Measurements from ENCODE around the gene DOCK11.

The DOCK11 gene

DNA sequence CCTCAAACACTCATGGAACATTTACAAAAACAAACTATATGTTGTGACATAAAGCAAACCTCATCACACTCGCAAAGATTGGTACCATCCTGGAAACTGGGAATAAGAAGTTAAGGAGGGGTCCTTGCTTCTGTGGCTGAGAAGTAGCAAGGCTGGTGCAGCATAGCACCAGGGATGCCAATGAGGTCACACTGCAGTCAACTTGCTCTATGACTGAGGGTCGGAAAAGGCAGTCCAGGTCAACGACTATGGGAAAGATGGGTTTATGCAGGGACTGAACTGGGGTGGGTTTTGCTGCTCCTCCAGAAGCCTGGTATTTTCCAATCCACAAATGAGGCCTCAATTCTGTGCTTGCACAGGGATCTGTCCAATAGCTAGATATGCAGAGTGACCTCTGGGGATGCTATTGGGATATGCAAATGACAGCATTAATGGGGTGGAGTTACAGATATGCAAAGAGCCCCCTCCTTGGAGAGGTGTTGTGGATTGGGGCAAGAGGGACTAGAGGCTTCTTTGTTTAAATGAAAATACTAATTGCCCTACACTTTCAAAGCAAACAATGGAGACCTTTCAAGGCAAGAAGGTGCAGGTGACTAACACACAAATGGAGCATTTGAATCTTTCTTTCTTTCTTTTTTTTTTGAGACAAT is 224.6 kb downstream of the DOCK11 start:
- TF ChIP-seq CREB1 (IDR thresholded peaks at IDR 0.05; ENCODE audit: low read depth) (no peak), TAF1 (IDR thresholded peaks at IDR 0.05; ENCODE audit: low read depth) (no peak), EGR1 (IDR thresholded peaks at IDR 0.05) (no peak), NFIC (IDR thresholded peaks at IDR 0.05) (no peak), YY1 (IDR thresholded peaks at IDR 0.05; ENCODE audit: low read depth) (no peak), ZBTB7A (IDR thresholded peaks at IDR 0.05; ENCODE audit: low read depth) (no peak)

DNA sequence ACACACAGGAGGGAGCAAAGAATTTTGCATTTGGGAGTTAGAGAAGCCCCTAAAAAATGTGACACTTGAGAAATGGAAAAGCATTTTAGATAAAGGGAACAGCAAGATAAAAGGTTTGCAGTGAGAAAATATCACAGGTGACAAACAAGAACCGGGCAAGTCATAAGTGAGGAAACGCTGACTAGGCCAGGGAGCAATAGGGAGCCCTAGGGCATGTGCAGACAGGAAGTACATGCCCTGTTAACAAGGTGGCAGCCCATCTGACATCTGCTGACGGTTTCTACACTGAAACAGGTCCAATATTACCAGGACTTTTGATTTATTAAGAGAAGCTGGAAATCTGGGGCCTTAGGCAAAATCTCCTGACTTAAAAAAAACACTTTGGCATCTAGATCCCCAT is 227.8 kb downstream of the DOCK11 start:
- no peak for TF ChIP-seq TEAD4 (IDR thresholded peaks at IDR 0.05)
- TF ChIP-seq RAD21 (IDR thresholded peaks at IDR 0.05; ENCODE audit: low read depth), result no peak
- no peak for TF ChIP-seq FOXM1 (IDR thresholded peaks at IDR 0.05; ENCODE audit: borderline replicate concordance, low read depth)
- TF ChIP-seq, protein P1, sequence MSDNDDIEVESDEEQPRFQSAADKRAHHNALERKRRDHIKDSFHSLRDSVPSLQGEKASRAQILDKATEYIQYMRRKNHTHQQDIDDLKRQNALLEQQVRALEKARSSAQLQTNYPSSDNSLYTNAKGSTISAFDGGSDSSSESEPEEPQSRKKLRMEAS (IDR thresholded peaks at IDR 0.05), result no peak
- TF ChIP-seq, protein P2, sequence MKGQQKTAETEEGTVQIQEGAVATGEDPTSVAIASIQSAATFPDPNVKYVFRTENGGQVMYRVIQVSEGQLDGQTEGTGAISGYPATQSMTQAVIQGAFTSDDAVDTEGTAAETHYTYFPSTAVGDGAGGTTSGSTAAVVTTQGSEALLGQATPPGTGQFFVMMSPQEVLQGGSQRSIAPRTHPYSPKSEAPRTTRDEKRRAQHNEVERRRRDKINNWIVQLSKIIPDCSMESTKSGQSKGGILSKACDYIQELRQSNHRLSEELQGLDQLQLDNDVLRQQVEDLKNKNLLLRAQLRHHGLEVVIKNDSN (IDR thresholded peaks at IDR 0.05), result no peak
- TF ChIP-seq ZBTB7A (IDR thresholded peaks at IDR 0.05; ENCODE audit: low read depth), result no peak
- no peak for TF ChIP-seq TAF1 (IDR thresholded peaks at IDR 0.05; ENCODE audit: low read depth)
- TF ChIP-seq NFIC (IDR thresholded peaks at IDR 0.05), result no peak
- no peak for TF ChIP-seq EP300 (IDR thresholded peaks at IDR 0.05; ENCODE audit: borderline replicate concordance)

DNA sequence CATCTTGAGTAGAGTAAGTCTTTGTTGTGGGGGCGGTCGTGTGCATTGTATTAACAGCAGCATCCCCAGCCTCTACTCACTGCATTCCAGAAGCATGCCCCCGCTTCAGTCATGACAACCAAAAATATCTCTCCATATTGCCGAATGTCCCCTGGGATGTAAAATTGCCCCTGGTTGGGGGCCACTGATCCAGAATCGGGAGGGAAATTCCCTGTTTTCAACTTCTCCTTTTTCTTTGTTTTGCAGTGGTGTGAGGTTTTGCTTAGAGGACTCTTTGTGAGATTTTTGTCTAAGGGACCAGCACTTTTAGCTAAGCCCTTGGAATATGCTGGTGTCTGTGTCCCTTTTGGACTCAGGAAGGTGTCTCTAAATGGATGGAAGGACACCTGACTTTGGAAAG is 228.8 kb downstream of the DOCK11 start:
- TF ChIP-seq ZBTB7A (IDR thresholded peaks at IDR 0.05; ENCODE audit: low read depth) (no peak), EP300 (IDR thresholded peaks at IDR 0.05; ENCODE audit: borderline replicate concordance) (no peak)
- TF ChIP-seq, protein P2 (IDR thresholded peaks at IDR 0.05), result no peak
- TF ChIP-seq, protein P3, sequence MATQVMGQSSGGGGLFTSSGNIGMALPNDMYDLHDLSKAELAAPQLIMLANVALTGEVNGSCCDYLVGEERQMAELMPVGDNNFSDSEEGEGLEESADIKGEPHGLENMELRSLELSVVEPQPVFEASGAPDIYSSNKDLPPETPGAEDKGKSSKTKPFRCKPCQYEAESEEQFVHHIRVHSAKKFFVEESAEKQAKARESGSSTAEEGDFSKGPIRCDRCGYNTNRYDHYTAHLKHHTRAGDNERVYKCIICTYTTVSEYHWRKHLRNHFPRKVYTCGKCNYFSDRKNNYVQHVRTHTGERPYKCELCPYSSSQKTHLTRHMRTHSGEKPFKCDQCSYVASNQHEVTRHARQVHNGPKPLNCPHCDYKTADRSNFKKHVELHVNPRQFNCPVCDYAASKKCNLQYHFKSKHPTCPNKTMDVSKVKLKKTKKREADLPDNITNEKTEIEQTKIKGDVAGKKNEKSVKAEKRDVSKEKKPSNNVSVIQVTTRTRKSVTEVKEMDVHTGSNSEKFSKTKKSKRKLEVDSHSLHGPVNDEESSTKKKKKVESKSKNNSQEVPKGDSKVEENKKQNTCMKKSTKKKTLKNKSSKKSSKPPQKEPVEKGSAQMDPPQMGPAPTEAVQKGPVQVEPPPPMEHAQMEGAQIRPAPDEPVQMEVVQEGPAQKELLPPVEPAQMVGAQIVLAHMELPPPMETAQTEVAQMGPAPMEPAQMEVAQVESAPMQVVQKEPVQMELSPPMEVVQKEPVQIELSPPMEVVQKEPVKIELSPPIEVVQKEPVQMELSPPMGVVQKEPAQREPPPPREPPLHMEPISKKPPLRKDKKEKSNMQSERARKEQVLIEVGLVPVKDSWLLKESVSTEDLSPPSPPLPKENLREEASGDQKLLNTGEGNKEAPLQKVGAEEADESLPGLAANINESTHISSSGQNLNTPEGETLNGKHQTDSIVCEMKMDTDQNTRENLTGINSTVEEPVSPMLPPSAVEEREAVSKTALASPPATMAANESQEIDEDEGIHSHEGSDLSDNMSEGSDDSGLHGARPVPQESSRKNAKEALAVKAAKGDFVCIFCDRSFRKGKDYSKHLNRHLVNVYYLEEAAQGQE (IDR thresholded peaks at IDR 0.05; ENCODE audit: low read depth), result no peak

DNA sequence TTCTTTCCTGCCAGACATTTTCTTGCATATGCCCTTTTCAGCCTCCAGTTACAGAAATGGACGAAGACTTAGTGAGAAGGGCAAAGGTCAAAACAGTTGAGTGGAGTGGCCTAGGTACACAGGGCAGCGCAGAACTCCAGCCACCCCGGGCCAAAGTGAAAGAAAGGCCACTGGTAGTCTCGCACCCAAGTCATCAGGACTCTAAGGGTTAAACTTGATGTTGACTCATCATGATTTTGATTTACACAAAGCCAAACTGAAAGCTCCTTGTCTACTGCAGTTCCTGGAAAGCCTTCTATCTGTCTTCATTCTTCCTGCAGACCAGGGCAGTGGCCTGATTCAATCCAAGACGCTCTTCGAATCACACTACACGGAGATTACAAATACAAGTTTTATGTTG is 229.2 kb downstream of the DOCK11 start:
- no peak for TF ChIP-seq NFIC (IDR thresholded peaks at IDR 0.05)
- no peak for TF ChIP-seq RAD21 (IDR thresholded peaks at IDR 0.05; ENCODE audit: low read depth)
- no peak for TF ChIP-seq FOXM1 (IDR thresholded peaks at IDR 0.05; ENCODE audit: borderline replicate concordance, low read depth)
- TF ChIP-seq, protein P1 (IDR thresholded peaks at IDR 0.05), result no peak
- no peak for TF ChIP-seq TCF12 (IDR thresholded peaks at IDR 0.05; ENCODE audit: low read depth)
- TF ChIP-seq TAF1 (IDR thresholded peaks at IDR 0.05; ENCODE audit: low read depth), result no peak

DNA sequence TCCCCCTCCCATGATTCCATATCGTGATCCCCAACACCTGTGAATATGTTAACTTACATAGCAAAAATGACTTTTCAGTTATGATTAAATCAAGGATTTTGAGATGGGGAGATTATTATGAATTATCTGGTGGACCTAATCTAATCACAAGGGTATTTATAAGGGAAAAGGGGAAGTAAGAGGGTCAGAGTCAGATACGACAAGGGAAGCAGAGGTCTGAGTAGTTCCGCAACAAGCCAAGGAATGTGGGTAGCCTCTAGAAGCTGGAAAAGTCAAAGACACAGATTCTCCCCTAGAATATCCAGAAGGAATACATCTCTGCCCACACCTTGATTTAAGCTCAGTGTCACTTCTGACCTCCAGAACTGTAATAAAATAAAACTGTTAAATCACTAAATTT is 230.8 kb downstream of the DOCK11 start:
- TF ChIP-seq FOXM1 (IDR thresholded peaks at IDR 0.05; ENCODE audit: borderline replicate concordance, low read depth), result no peak
- TF ChIP-seq, protein P1 (IDR thresholded peaks at IDR 0.05), result no peak

DNA sequence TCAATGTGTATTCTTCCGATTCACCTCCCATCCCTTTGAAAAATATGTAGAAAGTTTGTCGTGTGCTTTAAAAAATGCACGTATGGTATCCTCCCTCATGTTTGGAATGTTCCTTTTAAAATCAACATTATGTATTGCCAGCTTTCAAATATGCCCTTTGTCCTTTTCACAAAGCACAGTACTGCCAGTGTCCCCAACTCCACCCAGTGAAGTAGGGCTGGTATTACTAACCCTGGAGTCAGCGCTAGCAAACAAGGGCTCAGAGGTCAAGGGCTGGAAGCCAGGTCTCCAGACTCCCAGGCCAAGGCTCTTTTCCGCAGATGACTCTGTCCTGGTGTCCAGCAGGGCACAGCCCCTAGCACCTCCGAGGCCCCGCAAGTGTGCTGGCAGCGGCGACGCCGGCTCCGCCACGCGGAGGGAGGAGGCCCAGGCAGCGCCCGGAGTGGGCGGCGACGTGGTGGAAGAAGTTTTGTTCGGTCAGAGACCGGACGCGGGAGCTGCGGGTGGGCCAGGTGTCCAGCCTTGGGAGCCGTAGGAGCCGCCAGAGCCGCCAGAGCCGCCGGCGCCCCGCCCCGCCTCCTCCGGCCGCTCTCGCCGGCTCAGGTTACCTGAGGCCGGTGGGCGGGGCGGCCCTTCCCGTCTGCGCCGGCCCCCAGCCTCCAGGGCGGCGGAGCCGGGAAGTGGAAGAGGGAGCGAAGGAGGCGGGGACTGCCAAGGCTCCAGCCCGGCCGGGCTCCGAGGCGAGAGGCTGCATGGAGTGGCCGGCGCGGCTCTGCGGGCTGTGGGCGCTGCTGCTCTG is 231.5 kb downstream of the DOCK11 start, which contains the start of gene IL13RA1:
TSS of gene IL13RA1 (plus strand) at position 720 of the 799 bp plus-strand sequence. CDS start at position 753, 33 bp downstream.
- TF ChIP-seq TEAD4 (IDR thresholded peaks at IDR 0.05) (no peak), EP300 (IDR thresholded peaks at IDR 0.05; ENCODE audit: borderline replicate concordance) (peak; percentile 14; the same call in 1 of the 2 replicates), FOXM1 (IDR thresholded peaks at IDR 0.05; ENCODE audit: borderline replicate concordance, low read depth) (no peak), RAD21 (IDR thresholded peaks at IDR 0.05; ENCODE audit: low read depth) (no peak), CREB1 (IDR thresholded peaks at IDR 0.05; ENCODE audit: low read depth) (no peak), CEBPB (IDR thresholded peaks at IDR 0.05) (no peak), EGR1 (IDR thresholded peaks at IDR 0.05) (0 out of 2 replicates have a peak, but pooled peaks have one; percentile 8), TCF12 (IDR thresholded peaks at IDR 0.05; ENCODE audit: low read depth) (0 out of 2 replicates have a peak, but pooled peaks have one; percentile 42), YY1 (IDR thresholded peaks at IDR 0.05; ENCODE audit: low read depth) (no peak), ZBTB7A (IDR thresholded peaks at IDR 0.05; ENCODE audit: low read depth) (no peak), TAF1 (IDR thresholded peaks at IDR 0.05; ENCODE audit: low read depth) (peak; percentile 13; the same call in 1 of the 2 replicates), NFIC (IDR thresholded peaks at IDR 0.05) (no peak)
- TF ChIP-seq, protein P3 (IDR thresholded peaks at IDR 0.05; ENCODE audit: low read depth), result no peak
- TF ChIP-seq, protein P1 (IDR thresholded peaks at IDR 0.05), result peak; percentile 96
- TF ChIP-seq, protein P2 (IDR thresholded peaks at IDR 0.05), result no peak
